ENCODE results near the gene CYP51A1. TPM values are rescaled to one million over a fixed set of nuclear protein-coding genes. Genes with fewer than 3 reads are reported as not detected.

Gene CYP51A1
- total RNA-seq, 1 experiment from 2014 or later = 80.0 TPM

DNA sequence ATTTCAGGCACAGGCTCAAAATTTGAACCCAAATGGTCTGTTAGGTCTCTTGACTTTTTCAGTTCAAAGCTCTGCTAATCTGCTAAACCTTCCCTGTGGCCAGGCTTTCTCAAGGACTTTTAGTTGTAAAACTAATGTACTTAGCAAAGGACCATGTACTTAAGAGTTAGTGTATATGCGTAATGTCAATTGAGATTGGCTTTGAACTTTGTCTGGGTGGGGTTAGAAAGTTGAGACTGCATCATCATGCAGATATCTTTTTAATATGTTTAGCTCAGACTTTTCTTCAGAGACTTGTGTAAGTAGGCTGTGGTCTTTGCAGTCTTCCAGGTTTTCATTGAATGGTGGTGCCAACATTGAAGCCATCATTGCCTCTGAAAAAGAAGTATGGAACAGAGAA lies 33.7 kb downstream of the CYP51A1 start:
- Histone ChIP-seq H3T11ph (ENCODE audit: low read length) (no peak overlapping the region), H2BK5ac (ENCODE audit: insufficient read length, low read length) (no peak overlapping the region), H3K79me1 (ENCODE audit: insufficient read depth, low read depth, low read length, poor library complexity, severe bottlenecking) (no peaks in the 10 kb centered on the region), H3K23me2 (ENCODE audit: insufficient read length, low read depth, low read length, poor library complexity, severe bottlenecking) (no peaks in the 10 kb centered on the region), H2BK15ac (ENCODE audit: low read depth, low read length) (no peak overlapping the region), H2BK12ac (ENCODE audit: insufficient read length, low read depth, low read length) (no peak overlapping the region), H3K18ac (ENCODE audit: insufficient read length, low read depth, low read length) (no peak overlapping the region), H3K4ac (ENCODE audit: low read depth, low read length) (no peak overlapping the region), H4K8ac (replicated peaks; ENCODE audit: insufficient read length, low read depth, low read length) (no peak overlapping the region), H3K9ac (ENCODE audit: extremely low read depth, insufficient read length, low read length) (no peak overlapping the region), H3K4me2 (ENCODE audit: insufficient read depth, insufficient read length, low read length) (no peak overlapping the region), H2BK120ac (ENCODE audit: low read depth, low read length, poor library complexity, severe bottlenecking) (no peak overlapping the region), H3K79me2 (ENCODE audit: insufficient read depth, low read length) (no peaks in the 10 kb centered on the region; the same call in 1 of the 2 replicates), H3K14ac (ENCODE audit: insufficient read depth, low read length) (no peak overlapping the region), H3K9me3 (ENCODE audit: control insufficient read depth, low read depth, low read length) (no peaks in the 10 kb centered on the region), H4K20me1 (ENCODE audit: control insufficient read depth, insufficient read depth, insufficient read length) (no peaks in the 10 kb centered on the region), H3K27me3 (ENCODE audit: insufficient read depth, low read length) (no peaks in the 10 kb centered on the region), H2BK20ac (ENCODE audit: low read depth, low read length, poor library complexity, severe bottlenecking) (no peak overlapping the region), H3K56ac (ENCODE audit: insufficient read length, low read depth, low read length) (no peak overlapping the region), H3K23ac (ENCODE audit: insufficient read length, low read depth, low read length) (no peak overlapping the region), H2AK5ac (ENCODE audit: insufficient read length, low read length) (no peak overlapping the region), H4K5ac (ENCODE audit: insufficient read length, low read depth, low read length) (no peak overlapping the region), H3K27ac (ENCODE audit: insufficient read length, low read depth, low read length) (no peak overlapping the region), H3K4me1 (ENCODE audit: insufficient read depth, low read length) (no peaks in the 10 kb centered on the region), H4K91ac (ENCODE audit: insufficient read length, low read depth, low read length) (no peak overlapping the region), H2AFZ (ENCODE audit: low read length) (no peak overlapping the region)
- Mint-ChIP-seq H3K36me3 (ENCODE audit: insufficient read depth in 1 of 3, low read depth in 3 of 3) (peaks cover 12 to 57% (median 47%) of the 10 kb centered on the region in 3 experiments; a peak in 6 of 7 replicates), H3K27ac (no peak overlapping the region), H3K4me1 (no peaks in the 10 kb centered on the region), H3K9me3 (no peaks in the 10 kb centered on the region), H3K27me3 (ENCODE audit: low read depth) (no peaks in the 10 kb centered on the region), H3K4me3 (no peak overlapping the region)
- WGBS (ENCODE audit: extremely low coverage, insufficient read length, low lambda C conversion rate) = no CpG with 5 or more reads among the region's 1 CpG
- no peak for DNase-seq
- TF ChIP-seq CTCF (conservative IDR thresholded peaks at IDR 0.05) = no peak

All from H9 (cell line).